Measurements from ENCODE around the gene S1PR5. TPM values are rescaled to one million over a fixed set of nuclear protein-coding genes. Genes with fewer than 3 reads are reported as not detected.
"Not testable (repeated sequence)": the region's sequence is repeated elsewhere in the genome, so short reads cannot be mapped to it uniquely, and the experiment has no call there.

The S1PR5 gene
- total and polyA plus RNA-seq, 2 experiments from 2014 or later = 0.60 to 0.75 TPM

DNA sequence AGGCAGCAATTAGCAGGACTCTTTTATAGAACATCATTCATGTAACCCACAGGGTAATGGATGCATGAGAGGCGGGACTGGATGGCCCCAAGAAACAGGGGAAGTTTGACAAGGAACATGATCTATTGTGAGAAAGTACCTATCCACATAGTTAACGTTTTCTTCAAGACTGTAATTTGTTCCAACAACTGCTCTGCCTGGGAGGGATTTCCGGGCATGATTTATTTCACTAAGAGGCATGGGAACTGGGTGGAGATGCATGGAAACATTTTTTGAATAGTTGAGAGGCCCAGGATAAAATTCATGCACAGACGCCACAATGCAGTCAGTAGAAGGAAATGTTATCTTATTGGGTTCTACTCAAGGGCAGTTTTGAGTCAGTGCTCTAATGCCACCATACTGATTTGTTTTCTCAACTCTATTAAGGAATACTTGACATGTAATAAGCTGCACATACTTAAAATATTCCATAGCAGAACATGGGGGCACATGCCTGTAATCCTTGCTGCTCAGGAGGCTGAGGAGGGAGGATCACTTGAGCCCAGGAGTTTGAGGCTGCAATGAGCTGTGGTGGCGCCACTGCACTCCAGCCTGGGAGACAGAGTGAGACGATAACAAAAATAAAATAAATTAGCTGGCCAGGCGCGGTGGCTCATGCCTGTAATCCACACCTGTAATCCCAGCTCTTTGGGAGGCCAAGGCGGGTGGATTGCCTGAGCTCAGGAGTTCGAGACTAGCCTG, 16.6 kb upstream of the S1PR5 start:
- peak in 1 of 2 donors; percentile 73 for DNase-seq (ENCODE audit: low read depth in 1 of 2, low spot score in 1 of 2)
- Histone ChIP-seq H3K36me3 (no peaks in the 10 kb centered on the region), H3K9me3 (ENCODE audit: low read depth) (no peaks in the 10 kb centered on the region), H3K27me3 (no peaks in the 10 kb centered on the region), H3K4me3 (no peak overlapping the region), H3K27ac (no peak overlapping the region), H3K4me1 (ENCODE audit: low read depth) (no peaks in the 10 kb centered on the region)
- TF ChIP-seq, protein P1, sequence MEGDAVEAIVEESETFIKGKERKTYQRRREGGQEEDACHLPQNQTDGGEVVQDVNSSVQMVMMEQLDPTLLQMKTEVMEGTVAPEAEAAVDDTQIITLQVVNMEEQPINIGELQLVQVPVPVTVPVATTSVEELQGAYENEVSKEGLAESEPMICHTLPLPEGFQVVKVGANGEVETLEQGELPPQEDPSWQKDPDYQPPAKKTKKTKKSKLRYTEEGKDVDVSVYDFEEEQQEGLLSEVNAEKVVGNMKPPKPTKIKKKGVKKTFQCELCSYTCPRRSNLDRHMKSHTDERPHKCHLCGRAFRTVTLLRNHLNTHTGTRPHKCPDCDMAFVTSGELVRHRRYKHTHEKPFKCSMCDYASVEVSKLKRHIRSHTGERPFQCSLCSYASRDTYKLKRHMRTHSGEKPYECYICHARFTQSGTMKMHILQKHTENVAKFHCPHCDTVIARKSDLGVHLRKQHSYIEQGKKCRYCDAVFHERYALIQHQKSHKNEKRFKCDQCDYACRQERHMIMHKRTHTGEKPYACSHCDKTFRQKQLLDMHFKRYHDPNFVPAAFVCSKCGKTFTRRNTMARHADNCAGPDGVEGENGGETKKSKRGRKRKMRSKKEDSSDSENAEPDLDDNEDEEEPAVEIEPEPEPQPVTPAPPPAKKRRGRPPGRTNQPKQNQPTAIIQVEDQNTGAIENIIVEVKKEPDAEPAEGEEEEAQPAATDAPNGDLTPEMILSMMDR (IDR thresholded peaks at IDR 0.05; ENCODE audit: low read depth, low read length) = no peak

- TF ChIP-seq, protein P1 (IDR thresholded peaks at IDR 0.05; ENCODE audit: low read depth, low read length) = no peak
- Histone ChIP-seq H3K36me3 (no peaks in the 10 kb centered on the region), H3K27ac (no peak overlapping the region), H3K27me3 (no peaks in the 10 kb centered on the region), H3K9me3 (ENCODE audit: low read depth) (no peaks in the 10 kb centered on the region), H3K4me3 (no peak overlapping the region), H3K4me1 (ENCODE audit: low read depth) (no peaks in the 10 kb centered on the region)
- DNase-seq (ENCODE audit: low read depth in 1 of 2, low spot score in 1 of 2) = no peak
Observed at GRCh38 chr19:10532457-10532856, 15.2 kb upstream of the S1PR5 start.

- H3K9me3 ChIP-seq (ENCODE audit: low read depth); H3K27ac ChIP-seq; H3K4me3 ChIP-seq; H3K4me1 ChIP-seq (ENCODE audit: low read depth); DNase-seq (ENCODE audit: low read depth in 1 of 2, low spot score in 1 of 2); H3K36me3 ChIP-seq; H3K27me3 ChIP-seq: not testable (repeated sequence)
Observed at GRCh38 chr19:10526887-10527286, 9.6 kb upstream of the S1PR5 start.

- DNase-seq (ENCODE audit: low read depth in 1 of 2, low spot score in 1 of 2) = no peak
- TF ChIP-seq, protein P1 (IDR thresholded peaks at IDR 0.05; ENCODE audit: low read depth, low read length) = no peak
- Histone ChIP-seq H3K27ac (no peak overlapping the region), H3K9me3 (ENCODE audit: low read depth) (no peaks in the 10 kb centered on the region), H3K4me3 (no peak overlapping the region), H3K27me3 (no peaks in the 10 kb centered on the region), H3K36me3 (no peaks in the 10 kb centered on the region), H3K4me1 (ENCODE audit: low read depth) (no peaks in the 10 kb centered on the region)
Observed at GRCh38 chr19:10525636-10526035, 8.4 kb upstream of the S1PR5 start.

DNA sequence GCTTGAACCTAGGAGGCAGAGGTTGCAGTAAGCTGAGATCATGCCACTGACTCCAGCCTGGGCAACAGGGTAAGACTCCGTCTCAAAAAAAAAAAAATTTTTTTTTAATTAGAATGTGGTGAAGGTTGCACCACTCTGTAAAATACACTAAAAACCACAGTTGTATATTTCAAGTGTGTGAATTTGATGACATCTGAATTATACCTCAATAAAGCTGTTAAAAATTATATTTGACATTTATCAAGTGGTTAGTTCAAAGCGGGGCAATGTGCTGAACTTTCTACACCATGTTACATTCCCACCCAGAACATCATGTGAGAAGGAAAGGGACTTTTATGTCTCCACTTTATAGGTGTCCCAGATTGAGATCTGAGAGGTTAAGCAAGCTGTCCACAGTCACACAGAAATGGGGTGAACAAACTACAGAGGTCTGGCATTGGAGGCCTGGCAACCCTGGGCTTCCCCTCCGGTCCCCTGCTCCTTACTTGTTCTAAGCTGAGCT, 5.9 kb upstream of the S1PR5 start:
- TF ChIP-seq, protein P1 (IDR thresholded peaks at IDR 0.05; ENCODE audit: low read depth, low read length) = no peak
- H3K9me3 ChIP-seq (ENCODE audit: low read depth) = no peaks in the 10 kb centered on the region
- no peaks in the 10 kb centered on the region for H3K4me1 ChIP-seq (ENCODE audit: low read depth)
- H3K27me3 ChIP-seq = peaks cover 11% of the 10 kb centered on the region
- no peak overlapping the region for H3K4me3 ChIP-seq
- H3K36me3 ChIP-seq = no peaks in the 10 kb centered on the region
- H3K27ac ChIP-seq = no peak overlapping the region
- DNase-seq (ENCODE audit: low read depth in 1 of 2, low spot score in 1 of 2) = no peak

GRCh38 chr19:10521461-10522171, 4.4 kb upstream of the S1PR5 start:
- Histone ChIP-seq H3K9me3 (ENCODE audit: low read depth) (no peaks in the 10 kb centered on the region), H3K4me1 (ENCODE audit: low read depth) (no peaks in the 10 kb centered on the region), H3K4me3 (no peak overlapping the region), H3K36me3 (no peaks in the 10 kb centered on the region), H3K27ac (no peak overlapping the region), H3K27me3 (peaks cover 25% of the 10 kb centered on the region)
- no peak for DNase-seq (ENCODE audit: low read depth in 1 of 2, low spot score in 1 of 2)
- TF ChIP-seq, protein P1 (IDR thresholded peaks at IDR 0.05; ENCODE audit: low read depth, low read length) = no peak

Measured in cardiac muscle cell (in vitro differentiated cells and primary cell).